ENCODE measurements around the gene PDE10A.
"Not testable (repeated sequence)": the region's sequence is repeated elsewhere in the genome, so short reads cannot be mapped to it uniquely, and the experiment has no call there.

The PDE10A gene

GRCh38 chr6:165580136-165580535, 82.9 kb downstream of the PDE10A start:
- DNase-seq = no peak

GRCh38 chr6:165579151-165579550, 83.9 kb downstream of the PDE10A start:
- no peak for DNase-seq

- DNase-seq = no peak
Observed at GRCh38 chr6:165577556-165577955, 85.5 kb downstream of the PDE10A start.

GRCh38 chr6:165575158-165575549, 87.9 kb downstream of the PDE10A start:
- no peak for DNase-seq

- no peak for DNase-seq
Observed at GRCh38 chr6:165574220-165575157, 88.6 kb downstream of the PDE10A start.

- DNase-seq = peak; percentile 54
Observed at GRCh38 chr6:165573671-165574070, 89.4 kb downstream of the PDE10A start.

- no peak for DNase-seq
Observed at GRCh38 chr6:165571721-165572132, 91.3 kb downstream of the PDE10A start.

- no peak for DNase-seq
Observed at GRCh38 chr6:165571068-165571682, 91.9 kb downstream of the PDE10A start.

GRCh38 chr6:165568326-165568725, 94.7 kb downstream of the PDE10A start:
- no peak for DNase-seq

- no peak for DNase-seq
Observed at GRCh38 chr6:165566088-165566828, 96.8 kb downstream of the PDE10A start.

- DNase-seq = no peak
Observed at GRCh38 chr6:165562421-165563090, 100.5 kb downstream of the PDE10A start.

- DNase-seq = no peak
Observed at GRCh38 chr6:165559632-165560031, 103.4 kb downstream of the PDE10A start.

- DNase-seq = not testable (repeated sequence)
Observed at GRCh38 chr6:165558097-165558496, 104.9 kb downstream of the PDE10A start.

GRCh38 chr6:165557674-165558073, 105.4 kb downstream of the PDE10A start:
- no peak for DNase-seq

GRCh38 chr6:165556116-165556843, 106.8 kb downstream of the PDE10A start:
- DNase-seq = no peak

GRCh38 chr6:165554644-165555043, 108.4 kb downstream of the PDE10A start:
- not testable (repeated sequence) for DNase-seq

- no peak for DNase-seq
Observed at GRCh38 chr6:165552248-165552736, 110.7 kb downstream of the PDE10A start.

GRCh38 chr6:165551828-165552227, 111.2 kb downstream of the PDE10A start:
- no peak for DNase-seq

GRCh38 chr6:165548450-165548849, 114.6 kb downstream of the PDE10A start:
- DNase-seq = no peak

- no peak for DNase-seq
Observed at GRCh38 chr6:165545806-165546205, 117.2 kb downstream of the PDE10A start.

- no peak for DNase-seq
Observed at GRCh38 chr6:165543781-165544180, 119.3 kb downstream of the PDE10A start.

- DNase-seq = no peak
Observed at GRCh38 chr6:165536911-165537310, 126.1 kb downstream of the PDE10A start.

Measured in right hindlimb (tissue), 1 donor.